GM23338 (cell line): ENCODE results near the gene AMBRA1. TPM values are rescaled to one million over a fixed set of nuclear protein-coding genes. Genes with fewer than 3 reads are reported as not detected.
A peak's percentile ranks its signal among the peaks of the same experiment; 100 is the strongest.

ENCODE experiments used
- ATAC-seq: fragments of 200-7000 bp; cut with Tn5 transposase; 3 replicates; pipeline ENCODE4 v1.9.1; 2020
- DNase-seq: peaks from one replicate; pipeline ENCODE4 v3.0.0-alpha.2; 2015; ENCODE audit warnings: low spot score
- H2AFZ ChIP-seq: fragments of 200-600 bp; sonication (generic); 2 replicates; pipeline ENCODE4 v1.8.0; 2016; ENCODE audit warnings: antibody characterized with exemption, mild to moderate bottlenecking, moderate library complexity
- H3F3A ChIP-seq: fragments of 200-600 bp; sonication (generic); replicated peaks from 2 replicates; pipeline ENCODE4 v1.8.0; 2017; ENCODE audit warnings: antibody characterized with exemption, mixed run types, low read depth
- H3K27ac ChIP-seq: fragments of 200-600 bp; sonication (generic); 2 replicates; pipeline ENCODE4 v1.6.1; 2016; ENCODE audit warnings: low read depth
- H3K27me3 ChIP-seq: fragments of 200-600 bp; sonication (generic); 2 replicates; pipeline ENCODE4 v1.8.0; 2016; ENCODE audit warnings: mild to moderate bottlenecking, mixed run types, moderate library complexity; ENCODE audit not compliant: insufficient read depth
- H3K36me3 ChIP-seq: fragments of 200-600 bp; sonication (generic); 2 replicates; pipeline ENCODE4 v1.8.0; 2016; ENCODE audit warnings: mild to moderate bottlenecking; ENCODE audit not compliant: insufficient read depth
- H3K4me1 ChIP-seq: fragments of 200-600 bp; sonication (generic); 2 replicates; pipeline ENCODE4 v1.8.0; 2016; ENCODE audit warnings: mild to moderate bottlenecking, moderate library complexity; ENCODE audit not compliant: insufficient read depth
- H3K4me2 ChIP-seq: fragments of 200-600 bp; sonication (generic); 2 replicates; pipeline ENCODE4 v1.7.1; 2017; ENCODE audit warnings: mixed run types
- H3K4me3 ChIP-seq: fragments of 200-600 bp; sonication (generic); 2 replicates; pipeline ENCODE4 v1.6.1; 2016; ENCODE audit warnings: mixed run types
- H3K79me2 ChIP-seq: fragments of 200-600 bp; sonication (generic); replicated peaks from 2 replicates; pipeline ENCODE4 v1.8.0; 2017; ENCODE audit warnings: mild to moderate bottlenecking; ENCODE audit not compliant: insufficient read depth
- H3K9me2 ChIP-seq: fragments of 200-600 bp; sonication (generic); 2 replicates; pipeline ENCODE4 v1.8.0; 2017; ENCODE audit not compliant: insufficient read depth
- H4K20me1 ChIP-seq: fragments of 200-600 bp; sonication (generic); replicated peaks from 2 replicates; pipeline ENCODE4 v1.8.0; 2017; ENCODE audit warnings: mild to moderate bottlenecking; ENCODE audit not compliant: insufficient read depth
- H3K27ac Mint-ChIP-seq: 2 replicates; pipeline ENCODE4 v1.8.0; 2020; ENCODE audit warnings: inconsistent platforms, mild to moderate bottlenecking, moderate library complexity, mixed read lengths
- H3K27me3 Mint-ChIP-seq: 3 replicates; pipeline ENCODE4 v1.8.0; 2022; ENCODE audit warnings: low read depth, mild to moderate bottlenecking, moderate library complexity, mixed read lengths, inconsistent platforms; ENCODE audit not compliant: insufficient read depth, poor library complexity
- H3K36me3 Mint-ChIP-seq: 3 replicates; pipeline ENCODE4 v1.8.0; 2021; ENCODE audit warnings: low read depth, mild to moderate bottlenecking, inconsistent platforms, moderate library complexity, mixed read lengths
- H3K4me1 Mint-ChIP-seq: 3 replicates; pipeline ENCODE4 v1.8.0; 2020; ENCODE audit warnings: mild to moderate bottlenecking, inconsistent platforms, mixed read lengths
- H3K4me3 Mint-ChIP-seq: 3 replicates; pipeline ENCODE4 v1.8.0; 2021; ENCODE audit warnings: moderate library complexity, mild to moderate bottlenecking, inconsistent platforms, mixed read lengths
- H3K9me3 Mint-ChIP-seq: 3 replicates; pipeline ENCODE4 v1.8.0; 2020; ENCODE audit warnings: moderate library complexity, mild to moderate bottlenecking, inconsistent platforms, mixed read lengths
- ETS1 ChIP-seq: IDR thresholded peaks from 2 replicates; pipeline ENCODE4 v1.6.1; 2016; ENCODE audit warnings: antibody characterized with exemption
- EZH2 ChIP-seq: fragments of 200-600 bp; sonication (generic); IDR thresholded peaks from one replicate; pipeline ENCODE4 v1.8.0; 2017; ENCODE audit warnings: antibody characterized with exemption, mild to moderate bottlenecking, low read depth; ENCODE audit not compliant: unreplicated experiment
- POLR2AphosphoS5 ChIP-seq: IDR thresholded peaks from 2 replicates; pipeline ENCODE4 v1.6.1; 2016; ENCODE audit warnings: antibody characterized with exemption, low read depth
- ZNF114 ChIP-seq: fragments of 250-450 bp; sonication (Bioruptor Pico); IDR thresholded peaks from 2 replicates; pipeline ENCODE4 v1.5.0; 2020; ENCODE audit warnings: mild to moderate bottlenecking, moderate library complexity
- ZNF331 ChIP-seq: fragments of 250-450 bp; sonication (Bioruptor Pico); IDR thresholded peaks from 2 replicates; pipeline ENCODE4 v1.5.0; 2020; ENCODE audit warnings: low read depth, mild to moderate bottlenecking, moderate library complexity
- polyA plus RNA-seq: library from polyadenylated mRNA; unstranded; fragments of >200 nt; fragmentation: Nextera tagmentation; extraction: Ambion mirVana; gene quantifications from 2 replicates; pipeline ENCODE4 v1.2.1, GENCODE V29; 2016
- total RNA-seq: library from RNA; depleted of rRNA; stranded (reverse); fragments of >200 nt; shearing (Covaris generic); gene quantifications from 2 replicates; pipeline ENCODE4 v1.2.3, GENCODE V29; 2014
- TF ChIP-seq, protein P1 (sequence below), 2 experiments: fragments of 200-600 bp in 1 of 2; sonication (generic) in 1 of 2; conservative IDR thresholded peaks; 2 replicates each; pipeline versions ENCODE4 v1.5.1 to v1.6.1; 2016 to 2017; ENCODE audit warnings: antibody characterized with exemption in 2 of 2, low read depth in 2 of 2, mild to moderate bottlenecking in 2 of 2, moderate library complexity in 1 of 2
- TF ChIP-seq, protein P2 (sequence below): IDR thresholded peaks from one replicate; pipeline ENCODE4 v1.6.1; 2018; ENCODE audit warnings: antibody characterized with exemption; ENCODE audit not compliant: unreplicated experiment

AMBRA1 gene
- total and polyA plus RNA-seq, 2 experiments from 2014 or later = 8.3 to 34.8 TPM

- H3K27ac Mint-ChIP-seq = no peak overlapping the region
- Histone ChIP-seq H3K79me2 (0 out of 2 replicates have a peak, but pooled peaks cover 4% of the 10 kb centered on the region), H3F3A (no peaks in the 10 kb centered on the region), H4K20me1 (peaks cover 9% of the 10 kb centered on the region; the same call in 1 of the 2 replicates), H3K4me3 (no peak overlapping the region), H3K36me3 (peaks cover 5% of the 10 kb centered on the region), H3K4me2 (no peak overlapping the region), H2AFZ (no peak overlapping the region), H3K27me3 (no peaks in the 10 kb centered on the region), H3K27ac (0 out of 2 replicates have a peak overlapping the region, but pooled peaks have one; percentile 30), H3K9me2 (0 out of 2 replicates have a peak, but pooled peaks cover 7% of the 10 kb centered on the region), H3K4me1 (no peaks in the 10 kb centered on the region)
- TF ChIP-seq POLR2AphosphoS5 (no peak), ZNF114 (no peak), ETS1 (no peak), ZNF331 (no peak), EZH2 (no peak)
- TF ChIP-seq, protein P1, sequence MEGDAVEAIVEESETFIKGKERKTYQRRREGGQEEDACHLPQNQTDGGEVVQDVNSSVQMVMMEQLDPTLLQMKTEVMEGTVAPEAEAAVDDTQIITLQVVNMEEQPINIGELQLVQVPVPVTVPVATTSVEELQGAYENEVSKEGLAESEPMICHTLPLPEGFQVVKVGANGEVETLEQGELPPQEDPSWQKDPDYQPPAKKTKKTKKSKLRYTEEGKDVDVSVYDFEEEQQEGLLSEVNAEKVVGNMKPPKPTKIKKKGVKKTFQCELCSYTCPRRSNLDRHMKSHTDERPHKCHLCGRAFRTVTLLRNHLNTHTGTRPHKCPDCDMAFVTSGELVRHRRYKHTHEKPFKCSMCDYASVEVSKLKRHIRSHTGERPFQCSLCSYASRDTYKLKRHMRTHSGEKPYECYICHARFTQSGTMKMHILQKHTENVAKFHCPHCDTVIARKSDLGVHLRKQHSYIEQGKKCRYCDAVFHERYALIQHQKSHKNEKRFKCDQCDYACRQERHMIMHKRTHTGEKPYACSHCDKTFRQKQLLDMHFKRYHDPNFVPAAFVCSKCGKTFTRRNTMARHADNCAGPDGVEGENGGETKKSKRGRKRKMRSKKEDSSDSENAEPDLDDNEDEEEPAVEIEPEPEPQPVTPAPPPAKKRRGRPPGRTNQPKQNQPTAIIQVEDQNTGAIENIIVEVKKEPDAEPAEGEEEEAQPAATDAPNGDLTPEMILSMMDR (conservative IDR thresholded peaks at IDR 0.05; ENCODE audit: low read depth in 2 of 2) = no peak
- TF ChIP-seq, protein P2, sequence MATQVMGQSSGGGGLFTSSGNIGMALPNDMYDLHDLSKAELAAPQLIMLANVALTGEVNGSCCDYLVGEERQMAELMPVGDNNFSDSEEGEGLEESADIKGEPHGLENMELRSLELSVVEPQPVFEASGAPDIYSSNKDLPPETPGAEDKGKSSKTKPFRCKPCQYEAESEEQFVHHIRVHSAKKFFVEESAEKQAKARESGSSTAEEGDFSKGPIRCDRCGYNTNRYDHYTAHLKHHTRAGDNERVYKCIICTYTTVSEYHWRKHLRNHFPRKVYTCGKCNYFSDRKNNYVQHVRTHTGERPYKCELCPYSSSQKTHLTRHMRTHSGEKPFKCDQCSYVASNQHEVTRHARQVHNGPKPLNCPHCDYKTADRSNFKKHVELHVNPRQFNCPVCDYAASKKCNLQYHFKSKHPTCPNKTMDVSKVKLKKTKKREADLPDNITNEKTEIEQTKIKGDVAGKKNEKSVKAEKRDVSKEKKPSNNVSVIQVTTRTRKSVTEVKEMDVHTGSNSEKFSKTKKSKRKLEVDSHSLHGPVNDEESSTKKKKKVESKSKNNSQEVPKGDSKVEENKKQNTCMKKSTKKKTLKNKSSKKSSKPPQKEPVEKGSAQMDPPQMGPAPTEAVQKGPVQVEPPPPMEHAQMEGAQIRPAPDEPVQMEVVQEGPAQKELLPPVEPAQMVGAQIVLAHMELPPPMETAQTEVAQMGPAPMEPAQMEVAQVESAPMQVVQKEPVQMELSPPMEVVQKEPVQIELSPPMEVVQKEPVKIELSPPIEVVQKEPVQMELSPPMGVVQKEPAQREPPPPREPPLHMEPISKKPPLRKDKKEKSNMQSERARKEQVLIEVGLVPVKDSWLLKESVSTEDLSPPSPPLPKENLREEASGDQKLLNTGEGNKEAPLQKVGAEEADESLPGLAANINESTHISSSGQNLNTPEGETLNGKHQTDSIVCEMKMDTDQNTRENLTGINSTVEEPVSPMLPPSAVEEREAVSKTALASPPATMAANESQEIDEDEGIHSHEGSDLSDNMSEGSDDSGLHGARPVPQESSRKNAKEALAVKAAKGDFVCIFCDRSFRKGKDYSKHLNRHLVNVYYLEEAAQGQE = no peak
- H3K4me3 Mint-ChIP-seq = no peak overlapping the region
- H3K27me3 Mint-ChIP-seq = peaks cover 2% of the 10 kb centered on the region
- no peaks in the 10 kb centered on the region for H3K4me1 Mint-ChIP-seq
- no peaks in the 10 kb centered on the region; the same call in 2 of the 3 replicates for H3K9me3 Mint-ChIP-seq
- DNase-seq (no peak), ATAC-seq (no peak)
- peaks cover 36% of the 10 kb centered on the region; the same call in 2 of the 3 replicates for H3K36me3 Mint-ChIP-seq
Observed at GRCh38 chr11:46642627-46643335, 49.0 kb upstream of the AMBRA1 start.

- Histone ChIP-seq H3K4me2 (no peak overlapping the region), H3K27me3 (no peaks in the 10 kb centered on the region), H3K9me2 (0 out of 2 replicates have a peak, but pooled peaks cover 7% of the 10 kb centered on the region), H3K4me3 (no peak overlapping the region), H3K79me2 (0 out of 2 replicates have a peak, but pooled peaks cover 4% of the 10 kb centered on the region), H3K4me1 (no peaks in the 10 kb centered on the region), H3K36me3 (peaks cover 5% of the 10 kb centered on the region), H2AFZ (no peak overlapping the region), H3F3A (no peaks in the 10 kb centered on the region), H4K20me1 (peaks cover 9% of the 10 kb centered on the region; the same call in 1 of the 2 replicates), H3K27ac (no peak overlapping the region)
- H3K4me1 Mint-ChIP-seq = no peaks in the 10 kb centered on the region
- peaks cover 2% of the 10 kb centered on the region for H3K27me3 Mint-ChIP-seq
- peaks cover 32% of the 10 kb centered on the region; the same call in 2 of the 3 replicates for H3K36me3 Mint-ChIP-seq
- no peak for DNase-seq
- H3K27ac Mint-ChIP-seq = no peak overlapping the region
- no peak overlapping the region for H3K4me3 Mint-ChIP-seq
- no peaks in the 10 kb centered on the region; the same call in 2 of the 3 replicates for H3K9me3 Mint-ChIP-seq
- ATAC-seq = no peak
- TF ChIP-seq, protein P1 (conservative IDR thresholded peaks at IDR 0.05; ENCODE audit: low read depth in 2 of 2) = no peak
Observed at GRCh38 chr11:46641639-46642038, 47.8 kb upstream of the AMBRA1 start.
